Fibroblast of the aortic adventitia (primary cell): Measurements from ENCODE around the gene CUL9. TPM values are rescaled to one million over a fixed set of nuclear protein-coding genes. Genes with fewer than 3 reads are reported as not detected.

Source experiments
- DNase-seq: peaks from one replicate; pipeline ENCODE4 v3.0.0-alpha.2; 2010; ENCODE audit warnings: low read depth
- H3K4me3 ChIP-seq: 2 replicates; pipeline ENCODE4 v1.5.1; 2011; ENCODE audit warnings: low read depth, mild to moderate bottlenecking, control low read depth, low read length, moderate library complexity
- CTCF ChIP-seq: IDR thresholded peaks from 2 replicates; pipeline ENCODE4 v1.5.1; 2011; ENCODE audit warnings: mild to moderate bottlenecking, low read length, control low read depth, inconsistent platforms; ENCODE audit not compliant: insufficient read depth
- total RNA-seq: library from RNA; depleted of rRNA; stranded (reverse); fragments of >200 nt; gene quantifications from 2 replicates; pipeline ENCODE4 v1.2.3, GENCODE V29; 2012; ENCODE audit warnings: low replicate concordance

CUL9 gene
- total RNA-seq, 1 donor = 28.7 TPM

GRCh38 chr6:43255408-43256054 lies 73.5 kb downstream of the CUL9 start:
- TF ChIP-seq CTCF = no peak
- no peak overlapping the region for H3K4me3 ChIP-seq
- DNase-seq = no peak

- no peak overlapping the region for H3K4me3 ChIP-seq
- DNase-seq = no peak
- no peak for TF ChIP-seq CTCF
Measured at GRCh38 chr6:43256670-43257366, 74.8 kb downstream of the CUL9 start.

GRCh38 chr6:43257367-43258145 lies 75.6 kb downstream of the CUL9 start:
- TF ChIP-seq CTCF = no peak
- no peak for DNase-seq
- no peak overlapping the region for H3K4me3 ChIP-seq

GRCh38 chr6:43258180-43258579 lies 76.2 kb downstream of the CUL9 start:
- TF ChIP-seq CTCF = no peak
- H3K4me3 ChIP-seq = no peak overlapping the region
- DNase-seq = no peak

GRCh38 chr6:43258807-43259686 lies 77.1 kb downstream of the CUL9 start:
- no peak for TF ChIP-seq CTCF
- DNase-seq = no peak
- no peak overlapping the region for H3K4me3 ChIP-seq

GRCh38 chr6:43260791-43261190 lies 78.8 kb downstream of the CUL9 start:
- no peak for TF ChIP-seq CTCF
- no peak for DNase-seq
- H3K4me3 ChIP-seq = no peak overlapping the region
